ENCODE measurements around the gene CALCR.
"Not testable (repeated sequence)": the region's sequence is repeated elsewhere in the genome, so short reads cannot be mapped to it uniquely, and the experiment has no call there.

Gene CALCR

GRCh38 chr7:93562106-93562505 lies 12.4 kb downstream of the CALCR start:
- no peak for DNase-seq (ENCODE audit: low read depth in 2 of 2)

GRCh38 chr7:93559639-93560491 lies 14.7 kb downstream of the CALCR start:
- DNase-seq (ENCODE audit: low read depth in 2 of 2), result no peak

GRCh38 chr7:93558705-93559614 lies 15.6 kb downstream of the CALCR start:
- DNase-seq (ENCODE audit: low read depth in 2 of 2), result no peak

- no peak for DNase-seq (ENCODE audit: low read depth in 2 of 2)
Observed at GRCh38 chr7:93551931-93552330, 22.6 kb downstream of the CALCR start.

- DNase-seq (ENCODE audit: low read depth in 2 of 2), result no peak
Observed at GRCh38 chr7:93551063-93551895, 23.2 kb downstream of the CALCR start.

GRCh38 chr7:93547716-93548115 lies 26.8 kb downstream of the CALCR start:
- DNase-seq (ENCODE audit: low read depth in 2 of 2), result no peak

- no peak for DNase-seq (ENCODE audit: low read depth in 2 of 2)
Observed at GRCh38 chr7:93544691-93545090, 29.8 kb downstream of the CALCR start.

GRCh38 chr7:93538061-93538460 lies 36.5 kb downstream of the CALCR start:
- no peak for DNase-seq (ENCODE audit: low read depth in 2 of 2)

GRCh38 chr7:93535616-93536015 lies 38.9 kb downstream of the CALCR start:
- DNase-seq (ENCODE audit: low read depth in 2 of 2), result no peak

GRCh38 chr7:93530701-93531100 lies 43.8 kb downstream of the CALCR start:
- DNase-seq (ENCODE audit: low read depth in 2 of 2), result no peak

GRCh38 chr7:93516834-93517233 lies 57.7 kb downstream of the CALCR start:
- DNase-seq (ENCODE audit: low read depth in 2 of 2), result no peak

GRCh38 chr7:93515144-93515543 lies 59.4 kb downstream of the CALCR start:
- DNase-seq (ENCODE audit: low read depth in 2 of 2), result no peak

GRCh38 chr7:93509303-93509702 lies 65.2 kb downstream of the CALCR start:
- no peak for DNase-seq (ENCODE audit: low read depth in 2 of 2)

GRCh38 chr7:93503088-93503487 lies 71.4 kb downstream of the CALCR start:
- DNase-seq (ENCODE audit: low read depth in 2 of 2), result no peak

GRCh38 chr7:93491860-93492259 lies 82.7 kb downstream of the CALCR start:
- not testable (repeated sequence) for DNase-seq (ENCODE audit: low read depth in 2 of 2)

- DNase-seq (ENCODE audit: low read depth in 2 of 2), result no peak
Observed at GRCh38 chr7:93476491-93477344, 97.8 kb downstream of the CALCR start.

- no peak for DNase-seq (ENCODE audit: low read depth in 2 of 2)
Observed at GRCh38 chr7:93475811-93476210, 98.7 kb downstream of the CALCR start.

- DNase-seq (ENCODE audit: low read depth in 2 of 2), result no peak
Observed at GRCh38 chr7:93471456-93471855, 103.1 kb downstream of the CALCR start.

- DNase-seq (ENCODE audit: low read depth in 2 of 2), result no peak
Observed at GRCh38 chr7:93463764-93464163, 110.8 kb downstream of the CALCR start.

GRCh38 chr7:93461350-93461749 lies 113.2 kb downstream of the CALCR start:
- DNase-seq (ENCODE audit: low read depth in 2 of 2), result no peak

- no peak for DNase-seq (ENCODE audit: low read depth in 2 of 2)
Observed at GRCh38 chr7:93453262-93453661, 121.3 kb downstream of the CALCR start.

All from stimulated activated CD4-positive, alpha-beta T cell treated with anti-CD3 and anti-CD28 coated beads, Interleukin-1b, Interleukin-23, amount 100 ng/mL, for 4 hours (primary cell).